Activated CD8-positive, alpha-beta memory T cell treated with anti-CD3 and anti-CD28 coated beads for 1 hour (primary cell): ENCODE data around the gene NOP16.

Source experiments
- DNase-seq, 2 donors: peaks; one replicate each; pipeline ENCODE4 v3.0.0-alpha.2; 2020; ENCODE audit warnings: low read depth in 1 of 2; ENCODE audit errors: extremely low read depth in 1 of 2

NOP16 gene

GRCh38 chr5:176361437-176362232 lies 26.8 kb downstream of the NOP16 start, which contains the start of gene KIAA1191:
KIAA1191 (minus strand) TSS chr5:176361764; CDS start chr5:176359508, 2,256 bp downstream.
- peak; percentile 81 to 90 for DNase-seq

GRCh38 chr5:176360894-176361436 lies 27.4 kb downstream of the NOP16 start:
- no peak for DNase-seq

- DNase-seq = no peak
Measured at GRCh38 chr5:176359658-176360057, 28.7 kb downstream of the NOP16 start.

GRCh38 chr5:176356179-176356566 lies 32.2 kb downstream of the NOP16 start:
- no peak for DNase-seq

- no peak for DNase-seq
Measured at GRCh38 chr5:176355400-176356178, 32.8 kb downstream of the NOP16 start.

GRCh38 chr5:176353533-176353932 lies 34.9 kb downstream of the NOP16 start:
- DNase-seq = no peak

- DNase-seq = no peak
Measured at GRCh38 chr5:176352116-176352878, 36.1 kb downstream of the NOP16 start.

- DNase-seq = no peak
Measured at GRCh38 chr5:176350416-176350815, 38.0 kb downstream of the NOP16 start.

- no peak for DNase-seq
Measured at GRCh38 chr5:176342766-176343458, 45.5 kb downstream of the NOP16 start.

GRCh38 chr5:176342158-176342483 lies 46.3 kb downstream of the NOP16 start:
- no peak for DNase-seq

GRCh38 chr5:176341325-176342157 lies 46.9 kb downstream of the NOP16 start:
- DNase-seq = no peak

GRCh38 chr5:176339304-176339703 lies 49.1 kb downstream of the NOP16 start:
- no peak for DNase-seq

- DNase-seq = no peak
Measured at GRCh38 chr5:176337913-176338312, 50.5 kb downstream of the NOP16 start.

- no peak for DNase-seq
Measured at GRCh38 chr5:176334031-176334770, 54.2 kb downstream of the NOP16 start.
